K562 (cell line): ENCODE data around the gene AGBL1. TPM values are rescaled to one million over a fixed set of nuclear protein-coding genes. Genes with fewer than 3 reads are reported as not detected.

ENCODE experiments used
- ATAC-seq: fragments of 200-7000 bp; cut with Tn5 transposase; 3 replicates; pipeline ENCODE4 v1.9.1; 2020; ENCODE audit warnings: moderate library complexity
- BruUV-seq: library from RNA; stranded (reverse); fragments of 400-500 nt; replicated peaks from 2 replicates; lab custom pipeline; 2021; lab: Mats Ljungman, UMichigan
- CTCF ChIA-PET: fragments of 300-600 bp; formaldehyde crosslinking; extraction: SDS; loops from one replicate; lab custom pipeline; 2021; ENCODE audit warnings: low intra/inter-chr PET ratio; lab: Yijun Ruan, JAX
- POLR2A ChIA-PET: fragments of 300-600, 350-650 bp; sonication (Branson Sonifier 250); formaldehyde crosslinking; extraction: SDS; loops from one replicate; lab custom pipeline; 2021; ENCODE audit warnings: antibody characterized with exemption, inconsistent platforms; lab: Yijun Ruan, JAX
- DNase-seq, 4 experiments: peaks; one replicate each; pipeline versions ENCODE4 v3.0.0 to v3.0.0-alpha.2; 2011 to 2018; ENCODE audit warnings: low spot score in 3 of 4, mixed read lengths in 3 of 4; ENCODE audit errors: extremely low read depth in 1 of 4
- FAIRE-seq: peaks from 2 replicates; lab custom pipeline; 2011; peaks lifted over from hg19 to GRCh38; lab: Jason Lieb, UNC
- H2AFZ ChIP-seq: 2 replicates; pipeline ENCODE4 v1.6.0; 2011; ENCODE audit warnings: low read depth, low read length, control low read depth, inconsistent platforms
- H3K27ac ChIP-seq: fragments of 200-600 bp; 3 replicates; pipeline ENCODE4 v1.8.0; 2011; ENCODE audit warnings: low read depth, mild to moderate bottlenecking, control low read depth, inconsistent platforms, low read length, moderate library complexity, mixed read lengths; ENCODE audit errors: extremely low read depth
- H3K27me3 ChIP-seq, 2 experiments: fragments of 300-600 bp in 1 of 2; 2 replicates in 1 of 2; 3 replicates in 1 of 2; pipeline versions ENCODE4 v1.6.0 to v1.8.0; 2011; ENCODE audit warnings: inconsistent platforms in 2 of 2, low read length in 2 of 2, mild to moderate bottlenecking in 1 of 2, mixed read lengths in 1 of 2, moderate library complexity in 1 of 2; ENCODE audit not compliant: control insufficient read depth in 2 of 2, insufficient read depth in 2 of 2
- H3K36me3 ChIP-seq: fragments of 300-600 bp; 3 replicates; pipeline ENCODE4 v1.8.0; 2011; ENCODE audit warnings: mild to moderate bottlenecking, low read length, inconsistent platforms; ENCODE audit not compliant: control insufficient read depth, insufficient read depth
- H3K4me1 ChIP-seq, 2 experiments: fragments of 200-600 bp in 1 of 2; replicated peaks in 1 of 2; 2 replicates in 1 of 2; 3 replicates in 1 of 2; pipeline versions ENCODE4 v1.5.1 to v1.8.0; 2011; ENCODE audit warnings: inconsistent platforms in 2 of 2, low read length in 2 of 2, mild to moderate bottlenecking in 1 of 2, mixed read lengths in 1 of 2, moderate library complexity in 1 of 2; ENCODE audit not compliant: control insufficient read depth in 2 of 2, insufficient read depth in 2 of 2
- H3K4me2 ChIP-seq: 2 replicates; pipeline ENCODE4 v1.6.1; 2011; ENCODE audit warnings: low read length, control low read depth, inconsistent platforms, mixed read lengths; ENCODE audit not compliant: insufficient read depth
- H3K4me3 ChIP-seq: fragments of 200-600 bp; sonication (generic), shearing (Covaris generic); 2 replicates; pipeline ENCODE4 v1.5.1; 2016; ENCODE audit warnings: control low read depth, inconsistent platforms
- H3K79me2 ChIP-seq: fragments of 200-600 bp; 3 replicates; pipeline ENCODE4 v1.8.0; 2011; ENCODE audit warnings: low read length, inconsistent platforms; ENCODE audit not compliant: control insufficient read depth, insufficient read depth
- H3K9ac ChIP-seq, 2 experiments: 2 replicates each; pipeline versions ENCODE4 v1.6.0 to v1.6.1; 2011; ENCODE audit warnings: low read depth in 2 of 2, low read length in 2 of 2, control low read depth in 1 of 2, inconsistent platforms in 1 of 2, mild to moderate bottlenecking in 1 of 2, mixed read lengths in 1 of 2; ENCODE audit not compliant: insufficient read depth in 1 of 2
- H3K9me1 ChIP-seq: one replicate; pipeline ENCODE4 v1.6.0; 2011; ENCODE audit warnings: inconsistent platforms, mild to moderate bottlenecking, low read length, moderate library complexity; ENCODE audit not compliant: control insufficient read depth, insufficient read depth
- H3K9me3 ChIP-seq: replicated peaks from 2 replicates; pipeline ENCODE4 v1.5.1; 2011; ENCODE audit warnings: low read depth, low read length, inconsistent platforms; ENCODE audit not compliant: control insufficient read depth, insufficient read depth
- H4K20me1 ChIP-seq: replicated peaks from 2 replicates; pipeline ENCODE4 v1.6.1; 2011; ENCODE audit warnings: low read length, inconsistent platforms, mixed read lengths; ENCODE audit not compliant: control insufficient read depth, insufficient read depth
- GTF2B ChIP-seq: IDR thresholded peaks from 2 replicates; pipeline ENCODE4 v1.6.1; 2011; ENCODE audit not compliant: insufficient read length; ENCODE audit errors: extremely low read depth
- KDM4B ChIP-seq, 2 experiments: fragments of 450-650 bp in 1 of 2; sonication (generic) in 1 of 2; IDR thresholded peaks; 2 replicates each; pipeline ENCODE4 v1.6.1; 2016 to 2017; ENCODE audit warnings: borderline replicate concordance in 2 of 2, antibody characterized with exemption in 1 of 2, low read depth in 1 of 2, mild to moderate bottlenecking in 1 of 2
- RBM25 ChIP-seq: fragments of 200-400 bp; formaldehyde crosslinking; IDR thresholded peaks from 2 replicates; pipeline ENCODE4 v1.6.1; 2018; ENCODE audit warnings: low read length, low read depth, moderate library complexity; ENCODE audit not compliant: severe bottlenecking
- WGBS: fragments of 100-300 bp; shearing (Covaris generic); methylation state at CpG from one replicate; pipeline ENCODE4 v1.1.6; 2016; ENCODE audit warnings: low coverage, mixed read lengths; ENCODE audit not compliant: insufficient coverage; ENCODE audit errors: missing lambda C conversion rate; 5-methylcytosine and 5-hydroxymethylcytosine counted together
- in situ Hi-C: fragments of 300-500 bp; cut with MboI; formaldehyde crosslinking; loops from 4 replicates; pipeline ENCODE4 v1.15.0; 2018; ENCODE audit warnings: inconsistent platforms, mixed read lengths
- intact Hi-C: fragments of 100-400 bp; cut with micrococcal nuclease; formaldehyde crosslinking; loops from 2 replicates; pipeline ENCODE4 v1.14.2; 2022
- polyA plus RNA-seq, 8 experiments: library from polyadenylated mRNA; depleted of rRNA in 4 of 8; stranded (reverse) in 5 of 8; unstranded in 3 of 8; fragments of >200 nt; fragmentation: Nextera tagmentation in 2 of 8; fragmentation: Illumina TruSeq in 1 of 8; extraction: Ambion mirVana in 2 of 8; extraction: Trizol in 1 of 8; gene quantifications; 2 replicates each; pipeline versions ENCODE4 v1.2.1 to v1.2.3, GENCODE V29; 2011 to 2014; ENCODE audit warnings: inconsistent platforms in 1 of 8, missing spikeins in 1 of 8
- total RNA-seq, 7 experiments: library from RNA; depleted of rRNA in 6 of 7; stranded (reverse); fragments of >200 nt in 6 of 7; fragmentation: Illumina TruSeq in 2 of 7; extraction: Trizol in 2 of 7; gene quantifications; 2 replicates each; pipeline versions ENCODE4 v1.2.1 to v1.2.3, GENCODE V29; 2011 to 2021; ENCODE audit warnings: low replicate concordance in 1 of 7
- TF ChIP-seq, protein P1 (sequence below): fragments of 200-800 bp; sonication (Bioruptor generic); IDR thresholded peaks from 2 replicates; pipeline ENCODE4 v1.6.1; 2016; ENCODE audit warnings: missing genetic modification characterization, missing compliant biosample characterization
- TF ChIP-seq, protein P2 (sequence below): fragments of 250-450 bp; sonication (Bioruptor Pico); IDR thresholded peaks from 2 replicates; pipeline ENCODE4 v1.9.0; 2021; ENCODE audit warnings: mild to moderate bottlenecking, inconsistent platforms

Gene AGBL1
- total and polyA plus RNA-seq, 9 of the 15 experiments (the other 6 are each of a cell fraction or from before 2014, with no cell fraction given), result not detected

- 0% methylated on average over 1 of the region's 1 CpG for WGBS
- no peak overlapping the region for H2AFZ ChIP-seq
- DNase-seq (no peak), ATAC-seq (no peak)
- in situ Hi-C loops, result no loop called here
- no peak overlapping the region for H3K4me3 ChIP-seq
- no peaks in the 10 kb centered on the region for H3K79me2 ChIP-seq
- CTCF ChIA-PET, result no interaction called here
- TF ChIP-seq, protein P1, sequence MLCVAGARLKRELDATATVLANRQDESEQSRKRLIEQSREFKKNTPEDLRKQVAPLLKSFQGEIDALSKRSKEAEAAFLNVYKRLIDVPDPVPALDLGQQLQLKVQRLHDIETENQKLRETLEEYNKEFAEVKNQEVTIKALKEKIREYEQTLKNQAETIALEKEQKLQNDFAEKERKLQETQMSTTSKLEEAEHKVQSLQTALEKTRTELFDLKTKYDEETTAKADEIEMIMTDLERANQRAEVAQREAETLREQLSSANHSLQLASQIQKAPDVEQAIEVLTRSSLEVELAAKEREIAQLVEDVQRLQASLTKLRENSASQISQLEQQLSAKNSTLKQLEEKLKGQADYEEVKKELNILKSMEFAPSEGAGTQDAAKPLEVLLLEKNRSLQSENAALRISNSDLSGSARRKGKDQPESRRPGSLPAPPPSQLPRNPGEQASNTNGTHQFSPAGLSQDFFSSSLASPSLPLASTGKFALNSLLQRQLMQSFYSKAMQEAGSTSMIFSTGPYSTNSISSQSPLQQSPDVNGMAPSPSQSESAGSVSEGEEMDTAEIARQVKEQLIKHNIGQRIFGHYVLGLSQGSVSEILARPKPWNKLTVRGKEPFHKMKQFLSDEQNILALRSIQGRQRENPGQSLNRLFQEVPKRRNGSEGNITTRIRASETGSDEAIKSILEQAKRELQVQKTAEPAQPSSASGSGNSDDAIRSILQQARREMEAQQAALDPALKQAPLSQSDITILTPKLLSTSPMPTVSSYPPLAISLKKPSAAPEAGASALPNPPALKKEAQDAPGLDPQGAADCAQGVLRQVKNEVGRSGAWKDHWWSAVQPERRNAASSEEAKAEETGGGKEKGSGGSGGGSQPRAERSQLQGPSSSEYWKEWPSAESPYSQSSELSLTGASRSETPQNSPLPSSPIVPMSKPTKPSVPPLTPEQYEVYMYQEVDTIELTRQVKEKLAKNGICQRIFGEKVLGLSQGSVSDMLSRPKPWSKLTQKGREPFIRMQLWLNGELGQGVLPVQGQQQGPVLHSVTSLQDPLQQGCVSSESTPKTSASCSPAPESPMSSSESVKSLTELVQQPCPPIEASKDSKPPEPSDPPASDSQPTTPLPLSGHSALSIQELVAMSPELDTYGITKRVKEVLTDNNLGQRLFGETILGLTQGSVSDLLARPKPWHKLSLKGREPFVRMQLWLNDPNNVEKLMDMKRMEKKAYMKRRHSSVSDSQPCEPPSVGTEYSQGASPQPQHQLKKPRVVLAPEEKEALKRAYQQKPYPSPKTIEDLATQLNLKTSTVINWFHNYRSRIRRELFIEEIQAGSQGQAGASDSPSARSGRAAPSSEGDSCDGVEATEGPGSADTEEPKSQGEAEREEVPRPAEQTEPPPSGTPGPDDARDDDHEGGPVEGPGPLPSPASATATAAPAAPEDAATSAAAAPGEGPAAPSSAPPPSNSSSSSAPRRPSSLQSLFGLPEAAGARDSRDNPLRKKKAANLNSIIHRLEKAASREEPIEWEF (CRISPR knock-in tag), result no peak
- TF ChIP-seq, protein P2, sequence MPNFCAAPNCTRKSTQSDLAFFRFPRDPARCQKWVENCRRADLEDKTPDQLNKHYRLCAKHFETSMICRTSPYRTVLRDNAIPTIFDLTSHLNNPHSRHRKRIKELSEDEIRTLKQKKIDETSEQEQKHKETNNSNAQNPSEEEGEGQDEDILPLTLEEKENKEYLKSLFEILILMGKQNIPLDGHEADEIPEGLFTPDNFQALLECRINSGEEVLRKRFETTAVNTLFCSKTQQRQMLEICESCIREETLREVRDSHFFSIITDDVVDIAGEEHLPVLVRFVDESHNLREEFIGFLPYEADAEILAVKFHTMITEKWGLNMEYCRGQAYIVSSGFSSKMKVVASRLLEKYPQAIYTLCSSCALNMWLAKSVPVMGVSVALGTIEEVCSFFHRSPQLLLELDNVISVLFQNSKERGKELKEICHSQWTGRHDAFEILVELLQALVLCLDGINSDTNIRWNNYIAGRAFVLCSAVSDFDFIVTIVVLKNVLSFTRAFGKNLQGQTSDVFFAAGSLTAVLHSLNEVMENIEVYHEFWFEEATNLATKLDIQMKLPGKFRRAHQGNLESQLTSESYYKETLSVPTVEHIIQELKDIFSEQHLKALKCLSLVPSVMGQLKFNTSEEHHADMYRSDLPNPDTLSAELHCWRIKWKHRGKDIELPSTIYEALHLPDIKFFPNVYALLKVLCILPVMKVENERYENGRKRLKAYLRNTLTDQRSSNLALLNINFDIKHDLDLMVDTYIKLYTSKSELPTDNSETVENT (CRISPR knock-in tag), result no peak
- TF ChIP-seq RBM25 (no peak), KDM4B (IDR thresholded peaks at IDR 0.05; ENCODE audit: borderline replicate concordance in 2 of 2, low read depth in 1 of 2) (no peak), GTF2B (no peak)
- TF ChIP-seq, all 486 proteins: peak for 0
- FAIRE-seq, result no peak
- no peaks in the 10 kb centered on the region for H3K9me1 ChIP-seq
- H3K36me3 ChIP-seq, result no peaks in the 10 kb centered on the region
- no TSS peak for BruUV-seq
- no peaks in the 10 kb centered on the region for H3K9me3 ChIP-seq
- H3K27ac ChIP-seq, result no peak overlapping the region
- POLR2A ChIA-PET, result no interaction called here
- H4K20me1 ChIP-seq, result no peaks in the 10 kb centered on the region
- H3K4me1 ChIP-seq, result no peaks in the 10 kb centered on the region
- H3K9ac ChIP-seq, result no peak overlapping the region
- no peak overlapping the region for H3K4me2 ChIP-seq
- H3K27me3 ChIP-seq, result no peaks in the 10 kb centered on the region
- intact Hi-C loops, result no loop called here
These were observed 43.4 kb upstream of the AGBL1 start for GRCh38 chr15:86036243-86036642.
